ENCODE data around the gene LCE3E.
"Not testable (repeated sequence)": the region's sequence is repeated elsewhere in the genome, so short reads cannot be mapped to it uniquely, and the experiment has no call there.

Gene LCE3E

GRCh38 chr1:152565115-152565514, 1.5 kb downstream of the LCE3E start:
- H3K27me3 ChIP-seq (ENCODE audit: insufficient read depth, low read length): no peaks in the 10 kb centered on the region
- H3K4me3 ChIP-seq (ENCODE audit: low read depth, low read length, poor library complexity, severe bottlenecking): no peak overlapping the region
- H3K9ac ChIP-seq (ENCODE audit: low read length): no peak overlapping the region
- no peak overlapping the region for H2AFZ ChIP-seq (ENCODE audit: low read length)
- H3F3A ChIP-seq (ENCODE audit: insufficient read depth, low read length): no peaks in the 10 kb centered on the region
- no peaks in the 10 kb centered on the region for H3K36me3 ChIP-seq (ENCODE audit: insufficient read depth, low read length)
- TF ChIP-seq CTCF (IDR thresholded peaks at IDR 0.05; ENCODE audit: low read length): no peak
- no peak for TF ChIP-seq EZH2 (IDR thresholded peaks at IDR 0.05; ENCODE audit: borderline replicate concordance, low read length)
- H3K4me2 ChIP-seq (ENCODE audit: low read length): no peak overlapping the region
- H3K4me1 ChIP-seq (ENCODE audit: insufficient read depth, low read length, severe bottlenecking): no peaks in the 10 kb centered on the region
- no peaks in the 10 kb centered on the region for H3K9me3 ChIP-seq (ENCODE audit: low read length)
- no peaks in the 10 kb centered on the region for H3K79me2 ChIP-seq (ENCODE audit: insufficient read depth, low read length)
- H4K20me1 ChIP-seq (ENCODE audit: insufficient read depth, low read length): no peaks in the 10 kb centered on the region
- no peak overlapping the region for H3K27ac ChIP-seq (ENCODE audit: low read depth, low read length, poor library complexity, severe bottlenecking)
- H3K9me2 ChIP-seq (ENCODE audit: low read depth, low read length): no peaks in the 10 kb centered on the region

GRCh38 chr1:152548358-152548757, 18.2 kb downstream of the LCE3E start:
- H3K27me3 ChIP-seq (ENCODE audit: insufficient read depth, low read length); H3F3A ChIP-seq (ENCODE audit: insufficient read depth, low read length); H3K4me2 ChIP-seq (ENCODE audit: low read length); H3K4me3 ChIP-seq (ENCODE audit: low read depth, low read length, poor library complexity, severe bottlenecking); H3K4me1 ChIP-seq (ENCODE audit: insufficient read depth, low read length, severe bottlenecking); H3K27ac ChIP-seq (ENCODE audit: low read depth, low read length, poor library complexity, severe bottlenecking); H3K9me2 ChIP-seq (ENCODE audit: low read depth, low read length); H2AFZ ChIP-seq (ENCODE audit: low read length); H3K36me3 ChIP-seq (ENCODE audit: insufficient read depth, low read length); H3K79me2 ChIP-seq (ENCODE audit: insufficient read depth, low read length); H4K20me1 ChIP-seq (ENCODE audit: insufficient read depth, low read length); H3K9me3 ChIP-seq (ENCODE audit: low read length); H3K9ac ChIP-seq (ENCODE audit: low read length): not testable (repeated sequence)

DNA sequence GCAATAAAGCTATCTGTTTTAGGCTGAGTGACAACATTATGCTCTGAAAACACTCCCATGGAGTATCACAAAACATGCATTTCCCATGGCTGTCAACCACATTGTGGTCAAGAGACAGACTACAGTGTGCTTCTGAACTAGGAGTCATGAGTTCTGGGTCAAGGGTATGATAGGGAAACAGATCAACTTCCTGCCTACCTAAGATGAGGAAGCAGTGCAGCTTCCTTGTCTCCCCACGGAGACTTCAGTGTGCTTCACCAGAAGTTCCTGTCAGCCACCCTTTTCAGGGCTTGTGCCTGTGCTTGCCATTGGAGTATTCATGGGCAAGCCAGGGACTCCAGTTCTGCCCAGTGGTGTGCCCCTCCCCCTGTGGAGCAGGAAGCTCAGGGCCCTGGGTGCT, 19.9 kb downstream of the LCE3E start:
- Histone ChIP-seq H3K4me2 (ENCODE audit: low read length) (no peak overlapping the region), H3K27me3 (ENCODE audit: insufficient read depth, low read length) (no peaks in the 10 kb centered on the region), H3K36me3 (ENCODE audit: insufficient read depth, low read length) (no peaks in the 10 kb centered on the region), H3K79me2 (ENCODE audit: insufficient read depth, low read length) (no peaks in the 10 kb centered on the region), H3F3A (ENCODE audit: insufficient read depth, low read length) (no peaks in the 10 kb centered on the region), H4K20me1 (ENCODE audit: insufficient read depth, low read length) (no peaks in the 10 kb centered on the region), H2AFZ (ENCODE audit: low read length) (no peak overlapping the region), H3K9me2 (ENCODE audit: low read depth, low read length) (no peaks in the 10 kb centered on the region), H3K4me3 (ENCODE audit: low read depth, low read length, poor library complexity, severe bottlenecking) (no peak overlapping the region), H3K9ac (ENCODE audit: low read length) (no peak overlapping the region), H3K4me1 (ENCODE audit: insufficient read depth, low read length, severe bottlenecking) (no peaks in the 10 kb centered on the region), H3K27ac (ENCODE audit: low read depth, low read length, poor library complexity, severe bottlenecking) (no peak overlapping the region), H3K9me3 (ENCODE audit: low read length) (no peaks in the 10 kb centered on the region)
- TF ChIP-seq EZH2 (IDR thresholded peaks at IDR 0.05; ENCODE audit: borderline replicate concordance, low read length): no peak
- no peak for TF ChIP-seq CTCF (IDR thresholded peaks at IDR 0.05; ENCODE audit: low read length)

DNA sequence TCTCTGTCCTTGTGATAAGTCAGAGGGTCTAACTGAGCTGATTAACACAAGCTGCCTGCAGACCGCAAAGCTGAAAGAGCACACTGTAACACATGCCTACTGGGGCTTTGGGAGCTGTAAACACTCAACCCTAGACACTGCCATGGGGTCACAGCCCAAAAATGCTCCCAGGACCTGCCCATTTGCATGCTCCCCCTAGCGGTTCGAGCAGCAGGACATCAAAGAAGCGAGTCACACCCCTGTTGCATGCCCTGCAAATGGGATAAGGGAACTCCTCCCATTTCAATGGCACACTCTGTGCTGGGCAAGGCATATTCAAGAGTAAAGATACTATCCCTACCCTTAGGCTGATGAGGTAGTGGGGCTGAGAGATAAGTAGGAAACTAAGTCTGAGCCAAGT, 22.8 kb downstream of the LCE3E start:
- Histone ChIP-seq H3K9me3 (ENCODE audit: low read length) (no peaks in the 10 kb centered on the region), H4K20me1 (ENCODE audit: insufficient read depth, low read length) (no peaks in the 10 kb centered on the region), H3K36me3 (ENCODE audit: insufficient read depth, low read length) (no peaks in the 10 kb centered on the region), H3K4me3 (ENCODE audit: low read depth, low read length, poor library complexity, severe bottlenecking) (no peak overlapping the region), H2AFZ (ENCODE audit: low read length) (no peak overlapping the region), H3K9me2 (ENCODE audit: low read depth, low read length) (no peaks in the 10 kb centered on the region), H3K79me2 (ENCODE audit: insufficient read depth, low read length) (no peaks in the 10 kb centered on the region), H3F3A (ENCODE audit: insufficient read depth, low read length) (no peaks in the 10 kb centered on the region), H3K27ac (ENCODE audit: low read depth, low read length, poor library complexity, severe bottlenecking) (no peak overlapping the region), H3K4me1 (ENCODE audit: insufficient read depth, low read length, severe bottlenecking) (no peaks in the 10 kb centered on the region), H3K9ac (ENCODE audit: low read length) (no peak overlapping the region), H3K27me3 (ENCODE audit: insufficient read depth, low read length) (no peaks in the 10 kb centered on the region), H3K4me2 (ENCODE audit: low read length) (no peak overlapping the region)
- TF ChIP-seq EZH2 (IDR thresholded peaks at IDR 0.05; ENCODE audit: borderline replicate concordance, low read length): no peak
- TF ChIP-seq CTCF (IDR thresholded peaks at IDR 0.05; ENCODE audit: low read length): peak; percentile 52
